NCI-H460 (cell line): ENCODE results near the gene GANC. TPM values are rescaled to one million over a fixed set of nuclear protein-coding genes. Genes with fewer than 3 reads are reported as not detected.
"Not testable (repeated sequence)": the region's sequence is repeated elsewhere in the genome, so short reads cannot be mapped to it uniquely, and the experiment has no call there.

Experiments used
- DNase-seq: peaks from one replicate; pipeline ENCODE4 v3.0.0-alpha.2; 2016; ENCODE audit warnings: low read depth; ENCODE audit errors: extremely low read depth
- polyA plus RNA-seq: library from polyadenylated mRNA; depleted of rRNA; stranded (reverse); fragments of >200 nt; gene quantifications from 2 replicates; pipeline ENCODE4 v1.2.3, GENCODE V29; 2014; cell fraction: nucleus; rRNA removed
- total RNA-seq: library from RNA; depleted of rRNA; stranded (reverse); fragments of >200 nt; shearing (Covaris generic); gene quantifications from 2 replicates; pipeline ENCODE4 v1.2.3, GENCODE V29; 2014; rRNA removed

The GANC gene
- 9.2 and 12.6 TPM in 2 replicates for total RNA-seq
- polyA plus RNA-seq: 12.7 and 22.3 TPM in 2 replicates

- DNase-seq: peak; percentile 98
These were observed at the start of gene GANC, which contains the start of gene TMEM87A for GRCh38 chr15:42272939-42273899. TSS of gene GANC (plus strand) at chr15:42273201. CDS start at chr15:42274482, 1,281 bp downstream. TSS of gene TMEM87A (minus strand) at chr15:42273433. CDS start at chr15:42273398, 35 bp downstream.

DNA sequence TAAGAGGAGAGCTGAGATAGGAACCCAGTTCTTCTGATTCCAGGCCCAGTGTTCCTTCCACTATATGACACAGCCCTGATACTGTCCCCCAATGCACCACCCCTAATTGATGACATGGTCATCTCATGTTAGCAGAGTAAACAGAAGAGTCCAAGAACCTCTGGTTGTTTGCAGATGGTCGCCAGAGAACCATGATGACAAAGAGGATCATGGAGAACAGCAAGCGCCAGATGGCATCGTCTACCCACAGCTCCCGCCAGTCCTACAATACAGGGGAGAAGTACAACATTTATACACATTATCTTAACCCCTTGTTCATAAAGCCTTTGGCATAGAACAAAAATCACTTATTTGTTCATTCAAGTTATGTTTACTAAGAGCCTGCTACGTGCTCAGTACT lies 46.4 kb upstream of the GANC start:
- DNase-seq: no peak

DNA sequence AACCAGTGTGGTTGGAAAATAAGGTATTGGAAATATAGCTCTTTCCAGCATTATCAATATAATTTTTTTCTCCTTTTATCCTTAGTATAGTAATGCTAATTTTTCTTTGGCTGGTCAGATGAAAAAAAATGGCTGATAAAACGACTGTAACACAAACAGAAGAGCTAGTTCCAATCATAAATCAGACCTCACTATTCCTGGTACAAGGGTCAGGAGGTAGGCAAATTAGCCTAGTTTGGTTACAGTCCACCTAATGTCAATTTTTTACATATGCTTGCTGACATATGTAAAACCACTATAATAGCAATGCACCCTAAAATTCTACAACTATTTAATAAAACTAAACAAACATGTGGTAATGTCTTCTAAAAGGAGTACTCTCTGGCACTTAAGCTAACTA lies 45.0 kb upstream of the GANC start:
- no peak for DNase-seq

DNA sequence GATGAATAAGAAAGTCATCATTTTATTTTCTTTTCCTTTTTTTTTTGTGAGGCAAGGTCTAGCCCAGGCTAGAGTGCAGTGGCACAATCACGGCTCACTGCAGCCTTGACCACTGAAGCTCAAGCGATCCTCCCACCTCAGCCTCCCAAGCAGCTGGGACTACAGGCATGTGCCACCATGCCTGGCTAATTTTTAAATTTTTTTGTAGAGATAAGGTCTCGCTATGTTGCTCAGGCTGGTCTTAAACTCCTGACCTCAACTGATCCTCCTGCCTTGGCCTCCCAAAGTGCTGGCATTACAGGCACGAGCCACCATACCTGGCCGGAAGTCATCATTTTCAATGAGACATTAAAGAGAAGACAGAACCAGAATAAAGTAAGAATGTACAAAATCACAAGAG lies 44.0 kb upstream of the GANC start:
- DNase-seq: not testable (repeated sequence)

DNA sequence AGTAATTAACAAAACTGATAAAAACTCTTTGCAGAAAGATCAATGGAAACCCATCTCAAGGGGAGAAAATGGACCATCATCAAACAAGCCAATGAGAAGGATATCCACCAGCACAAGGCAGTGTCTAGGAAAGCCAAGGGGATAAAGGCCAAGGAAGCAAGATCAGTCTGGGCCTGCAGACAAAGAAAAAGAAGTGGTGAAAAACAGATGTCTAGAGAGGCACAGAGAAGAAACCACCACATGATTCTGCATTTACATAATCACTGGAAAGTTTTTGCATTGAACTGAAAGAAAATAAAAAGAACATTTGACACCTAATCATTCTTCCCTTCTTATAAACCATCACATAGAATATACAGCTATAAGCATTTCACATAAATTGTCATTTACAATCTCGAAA lies 41.9 kb upstream of the GANC start:
- DNase-seq: no peak

DNA sequence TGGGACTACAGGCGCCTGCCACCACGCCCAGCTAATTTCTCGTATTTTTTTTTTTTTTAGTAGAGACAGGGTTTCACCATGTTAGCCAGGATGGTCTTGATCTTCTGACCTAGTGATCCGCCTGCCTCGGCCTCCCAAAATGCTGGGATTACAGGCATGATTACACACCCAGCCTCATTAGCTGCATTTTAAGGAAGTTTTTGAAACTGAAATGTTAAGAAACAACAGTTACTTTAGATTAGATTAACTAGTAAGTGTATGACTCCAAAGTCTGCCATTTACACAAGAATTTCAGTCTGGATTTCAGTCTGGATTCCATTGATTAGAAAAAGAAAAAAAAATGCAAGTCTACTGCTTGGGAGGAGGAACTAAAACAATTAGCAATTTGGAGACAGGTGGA lies 40.4 kb upstream of the GANC start:
- DNase-seq: no peak

DNA sequence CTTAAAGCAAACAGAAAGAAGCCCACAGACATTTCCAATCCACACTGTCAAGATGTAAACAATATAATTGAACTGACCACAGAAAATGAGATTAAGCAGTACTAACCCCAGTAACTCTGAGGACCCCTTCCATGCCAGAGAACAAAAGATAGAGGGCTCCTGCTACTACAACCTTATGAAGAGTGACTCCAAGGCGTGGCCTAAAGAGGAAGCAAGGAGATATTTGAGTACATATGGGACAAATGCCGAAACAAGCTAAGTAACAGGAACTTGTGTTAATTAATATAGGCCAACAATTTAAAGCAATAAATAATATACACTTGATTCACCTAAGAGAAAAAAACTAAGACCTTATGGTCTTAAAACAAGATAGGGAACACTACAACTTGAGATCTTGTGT lies 39.9 kb upstream of the GANC start:
- no peak for DNase-seq

- no peak for DNase-seq
These were observed 33.3 kb upstream of the GANC start for GRCh38 chr15:42239528-42240182.

GRCh38 chr15:42240823-42241222 lies 32.2 kb upstream of the GANC start:
- no peak for DNase-seq

- DNase-seq: no peak
These were observed 19.7 kb upstream of the GANC start for GRCh38 chr15:42253300-42253699.

- DNase-seq: no peak
These were observed 8.2 kb upstream of the GANC start for GRCh38 chr15:42264795-42265194.

GRCh38 chr15:42267286-42267685 lies 5.7 kb upstream of the GANC start:
- DNase-seq: no peak

GRCh38 chr15:42270551-42270950 lies 2.5 kb upstream of the GANC start:
- no peak for DNase-seq

DNA sequence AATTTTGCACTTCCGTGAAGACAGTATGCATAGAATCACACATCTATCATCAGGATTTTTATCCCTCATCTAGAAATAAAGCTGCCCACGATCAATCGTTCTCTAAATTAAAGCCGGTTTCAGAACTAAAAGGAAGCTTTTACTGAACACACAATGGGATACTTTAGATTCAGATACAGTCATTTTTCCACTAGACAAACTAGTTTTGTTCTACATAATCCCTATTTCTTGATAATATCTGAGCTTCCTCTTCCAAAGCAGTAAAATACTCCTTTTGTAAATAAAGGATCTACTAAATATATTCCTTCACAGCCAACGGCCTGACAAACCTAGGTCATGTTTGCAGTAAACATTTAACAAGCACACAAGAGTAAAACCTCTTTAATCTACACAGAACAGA lies 2.0 kb upstream of the GANC start:
- DNase-seq: no peak

DNA sequence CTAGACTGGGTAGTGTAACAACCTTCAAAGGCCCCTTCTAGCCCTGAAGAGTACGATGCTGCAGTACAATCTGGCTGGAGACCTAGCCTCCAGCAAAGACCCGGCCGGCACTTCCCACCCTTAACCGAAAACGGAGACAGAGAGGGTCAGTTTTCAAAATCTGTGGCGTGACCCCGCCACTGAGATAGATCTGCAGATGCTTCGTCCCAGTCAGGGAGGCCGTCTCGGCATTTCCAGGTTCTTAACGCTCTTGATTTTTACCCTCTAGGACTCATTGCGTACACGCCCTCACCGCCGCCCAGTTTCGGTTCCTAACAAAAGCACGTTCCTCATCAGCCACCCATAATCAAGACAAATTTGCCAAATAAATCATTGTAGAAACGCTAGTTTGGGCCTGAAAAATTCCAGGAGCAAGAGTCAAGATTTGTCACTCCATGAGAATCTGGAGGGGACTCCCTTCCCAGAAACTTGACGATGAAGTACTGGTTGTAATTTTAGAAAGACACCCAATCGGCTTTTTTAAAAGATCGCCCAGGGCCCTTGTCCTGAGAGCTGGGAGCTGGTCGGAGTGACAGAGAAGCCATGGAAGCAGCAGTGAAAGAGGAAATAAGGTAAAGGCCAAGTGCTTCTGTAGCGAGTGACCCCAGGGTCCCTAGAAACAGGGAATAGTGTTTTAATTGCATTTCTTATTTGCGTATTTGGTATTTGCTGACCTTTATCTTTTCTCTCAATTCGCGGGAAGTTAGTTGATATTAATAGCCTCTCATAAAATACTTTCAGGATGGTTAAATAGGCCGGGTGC lies 1.1 kb downstream of the GANC start:
- DNase-seq: no peak

GRCh38 chr15:42274702-42274989 lies 1.6 kb downstream of the GANC start:
- DNase-seq: no peak

- no peak for DNase-seq
These were observed 2.9 kb downstream of the GANC start for GRCh38 chr15:42275780-42276391.

DNA sequence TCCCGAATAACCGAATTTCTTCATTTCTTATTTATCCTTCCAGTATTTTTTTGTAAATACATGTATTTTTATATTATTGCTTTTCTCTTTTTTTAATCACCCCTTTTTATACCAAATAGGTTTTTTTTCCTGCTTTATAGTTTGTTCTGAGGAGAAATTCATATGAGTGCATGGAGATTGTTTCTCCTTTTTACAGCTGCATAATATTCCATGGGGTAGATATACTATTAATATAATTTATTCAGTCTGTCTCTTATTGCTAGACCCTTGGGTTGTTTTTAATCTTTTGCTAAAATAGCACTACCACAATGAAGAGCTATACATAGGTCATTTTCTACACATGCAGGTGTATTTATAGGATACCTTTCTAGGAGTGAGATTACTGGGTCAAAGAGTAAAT lies 3.8 kb downstream of the GANC start:
- no peak for DNase-seq

DNA sequence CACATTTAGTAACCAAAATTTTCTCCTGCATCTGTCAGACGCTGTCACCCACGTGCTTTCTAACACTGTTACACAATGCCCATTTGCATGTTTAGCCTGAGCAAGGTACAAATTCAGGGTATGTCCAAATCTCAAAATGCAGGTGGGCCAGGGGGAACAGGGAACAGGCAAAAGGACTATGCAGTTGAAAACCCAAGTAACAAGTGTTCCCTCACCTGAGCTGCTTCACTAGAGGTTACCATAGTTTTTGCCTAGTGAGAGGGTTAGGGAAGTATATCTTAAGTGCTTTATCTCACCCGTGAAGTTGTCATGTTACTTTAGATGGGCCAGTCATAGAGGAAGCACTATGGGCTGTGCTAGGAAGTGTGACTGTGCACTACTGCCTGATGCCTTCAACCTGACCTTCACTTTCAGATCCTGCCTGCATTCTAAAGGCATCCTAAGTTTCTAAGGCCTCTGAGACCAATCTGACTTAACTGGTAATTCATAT lies 6.3 kb downstream of the GANC start:
- DNase-seq: no peak

GRCh38 chr15:42282344-42282743 lies 9.3 kb downstream of the GANC start:
- no peak for DNase-seq

GRCh38 chr15:42282926-42283325 lies 9.9 kb downstream of the GANC start:
- DNase-seq: no peak
